HG03571 (cell line): Measurements from ENCODE around the gene UBC.

Source experiments
- ATAC-seq: cut with Tn5 transposase; IDR thresholded peaks from one replicate; pipeline ENCODE4 v1.9.1; 2021; ENCODE audit not compliant: unreplicated experiment

The UBC gene

GRCh38 chr12:124865728-124866127 is 48.7 kb downstream of the UBC start:
- no peak for ATAC-seq

GRCh38 chr12:124864326-124864752 is 50.1 kb downstream of the UBC start:
- ATAC-seq = no peak

DNA sequence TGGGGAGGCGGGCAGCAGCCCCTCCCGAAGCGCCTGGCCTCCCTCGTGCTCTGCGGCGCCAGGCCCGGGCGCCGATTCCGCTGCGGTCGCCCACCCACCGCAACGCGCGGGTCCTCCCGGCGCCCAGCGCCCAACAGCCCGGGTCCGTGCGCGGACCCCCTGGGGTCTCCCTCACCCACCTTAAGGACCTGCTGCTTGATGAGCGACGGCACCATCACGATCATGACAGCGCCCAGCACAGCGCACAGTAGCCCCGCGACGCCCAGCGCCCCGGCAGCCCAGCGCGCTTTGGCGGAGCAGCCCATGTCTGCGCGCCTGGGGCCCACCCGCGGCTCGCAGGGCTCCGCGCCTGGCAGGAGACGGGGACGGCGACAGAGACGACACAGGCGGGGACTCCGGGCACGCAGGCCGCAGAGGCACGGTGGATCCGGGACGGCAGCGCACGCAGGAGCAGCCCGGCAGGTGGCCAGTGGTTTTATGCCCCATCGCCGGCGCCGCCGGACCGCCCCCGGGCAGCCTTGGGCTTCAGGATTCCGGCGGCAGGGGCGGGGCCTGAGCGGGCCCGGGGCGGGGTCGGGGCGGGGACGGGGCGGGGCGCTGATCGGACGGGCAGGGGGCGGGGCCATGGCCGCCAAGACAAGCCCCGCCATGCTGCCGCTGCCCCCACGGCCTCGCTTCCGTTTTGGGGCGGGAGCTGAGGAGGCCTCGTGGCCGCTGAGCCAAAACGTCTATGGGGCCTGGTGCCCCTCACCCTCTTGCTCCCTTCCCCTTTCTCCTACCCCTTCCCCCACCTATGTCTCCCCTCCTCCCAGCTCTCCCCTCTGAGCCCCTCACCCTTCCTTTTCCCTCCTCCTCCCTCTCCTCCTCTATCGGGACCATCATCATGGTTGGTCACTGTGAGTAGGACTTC is 50.8 kb downstream of the UBC start, which contains the start of gene SCARB1:
TSS of gene SCARB1 (minus strand) at position 449 of the 910 bp plus-strand sequence. CDS start at position 305, 144 bp downstream.
- peak; percentile 68 for ATAC-seq

DNA sequence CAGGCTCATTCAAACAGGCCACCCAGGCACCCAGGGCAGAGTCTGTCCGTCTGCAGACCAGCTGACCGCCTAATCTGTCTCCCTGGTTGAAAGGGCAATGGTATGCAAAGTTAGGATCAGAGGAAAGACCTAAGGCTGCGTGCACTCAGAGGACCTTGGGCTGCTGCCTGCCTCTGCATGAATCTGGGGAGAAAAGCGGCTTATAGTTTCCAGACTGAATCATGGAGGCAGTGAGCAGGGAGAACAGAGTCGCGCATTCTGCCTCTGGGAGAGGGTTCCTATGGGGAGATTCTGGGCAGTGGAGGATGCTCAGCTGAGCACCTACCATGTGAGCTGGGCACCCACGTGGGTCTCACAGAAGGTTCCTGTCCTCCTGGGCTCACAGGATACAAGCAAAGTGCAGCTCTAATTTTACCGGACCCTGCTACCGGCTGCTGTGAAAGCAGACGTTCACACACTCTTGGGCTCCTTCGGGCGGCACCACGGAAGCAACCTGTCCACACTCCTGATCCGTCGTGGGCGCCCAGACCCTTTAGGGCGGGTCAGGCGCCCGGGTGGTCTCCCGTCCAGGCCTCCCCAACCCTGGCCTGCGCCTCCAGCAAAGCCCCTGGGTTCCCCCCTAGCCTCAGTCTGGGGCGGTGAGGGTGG is 51.6 kb downstream of the UBC start:
- ATAC-seq = peak; percentile 23

GRCh38 chr12:124861898-124862676 is 52.4 kb downstream of the UBC start:
- ATAC-seq = no peak
